ENCODE measurements around the gene ADARB2.

DNA sequence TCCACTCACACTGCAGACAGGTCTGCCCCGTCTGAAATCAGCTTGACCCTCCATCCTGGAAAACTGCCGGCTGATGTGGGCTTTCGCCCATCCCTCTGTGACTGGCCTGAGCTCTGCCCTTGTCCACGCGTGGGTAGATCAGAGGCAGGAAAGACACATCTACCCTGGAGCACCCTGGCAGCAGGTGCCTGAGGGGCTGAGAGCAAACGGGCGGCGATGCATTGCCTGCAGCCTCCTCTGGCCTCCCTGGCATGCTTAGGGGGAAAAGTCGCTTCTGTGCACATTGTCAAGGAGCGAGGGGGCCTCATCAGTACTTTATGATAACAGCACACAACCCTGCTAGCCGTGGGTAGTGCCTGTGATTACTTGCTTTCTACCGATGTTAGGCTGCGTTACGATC, 109.4 kb downstream of the ADARB2 start:
- TF ChIP-seq ELF1 (IDR thresholded peaks at IDR 0.05) = no peak
- TF ChIP-seq POLR2AphosphoS5 (IDR thresholded peaks at IDR 0.05; ENCODE audit: low read depth, low read length) = no peak
- TF ChIP-seq, protein P1, sequence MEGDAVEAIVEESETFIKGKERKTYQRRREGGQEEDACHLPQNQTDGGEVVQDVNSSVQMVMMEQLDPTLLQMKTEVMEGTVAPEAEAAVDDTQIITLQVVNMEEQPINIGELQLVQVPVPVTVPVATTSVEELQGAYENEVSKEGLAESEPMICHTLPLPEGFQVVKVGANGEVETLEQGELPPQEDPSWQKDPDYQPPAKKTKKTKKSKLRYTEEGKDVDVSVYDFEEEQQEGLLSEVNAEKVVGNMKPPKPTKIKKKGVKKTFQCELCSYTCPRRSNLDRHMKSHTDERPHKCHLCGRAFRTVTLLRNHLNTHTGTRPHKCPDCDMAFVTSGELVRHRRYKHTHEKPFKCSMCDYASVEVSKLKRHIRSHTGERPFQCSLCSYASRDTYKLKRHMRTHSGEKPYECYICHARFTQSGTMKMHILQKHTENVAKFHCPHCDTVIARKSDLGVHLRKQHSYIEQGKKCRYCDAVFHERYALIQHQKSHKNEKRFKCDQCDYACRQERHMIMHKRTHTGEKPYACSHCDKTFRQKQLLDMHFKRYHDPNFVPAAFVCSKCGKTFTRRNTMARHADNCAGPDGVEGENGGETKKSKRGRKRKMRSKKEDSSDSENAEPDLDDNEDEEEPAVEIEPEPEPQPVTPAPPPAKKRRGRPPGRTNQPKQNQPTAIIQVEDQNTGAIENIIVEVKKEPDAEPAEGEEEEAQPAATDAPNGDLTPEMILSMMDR (IDR thresholded peaks at IDR 0.05) = no peak
- TF ChIP-seq, protein P2, sequence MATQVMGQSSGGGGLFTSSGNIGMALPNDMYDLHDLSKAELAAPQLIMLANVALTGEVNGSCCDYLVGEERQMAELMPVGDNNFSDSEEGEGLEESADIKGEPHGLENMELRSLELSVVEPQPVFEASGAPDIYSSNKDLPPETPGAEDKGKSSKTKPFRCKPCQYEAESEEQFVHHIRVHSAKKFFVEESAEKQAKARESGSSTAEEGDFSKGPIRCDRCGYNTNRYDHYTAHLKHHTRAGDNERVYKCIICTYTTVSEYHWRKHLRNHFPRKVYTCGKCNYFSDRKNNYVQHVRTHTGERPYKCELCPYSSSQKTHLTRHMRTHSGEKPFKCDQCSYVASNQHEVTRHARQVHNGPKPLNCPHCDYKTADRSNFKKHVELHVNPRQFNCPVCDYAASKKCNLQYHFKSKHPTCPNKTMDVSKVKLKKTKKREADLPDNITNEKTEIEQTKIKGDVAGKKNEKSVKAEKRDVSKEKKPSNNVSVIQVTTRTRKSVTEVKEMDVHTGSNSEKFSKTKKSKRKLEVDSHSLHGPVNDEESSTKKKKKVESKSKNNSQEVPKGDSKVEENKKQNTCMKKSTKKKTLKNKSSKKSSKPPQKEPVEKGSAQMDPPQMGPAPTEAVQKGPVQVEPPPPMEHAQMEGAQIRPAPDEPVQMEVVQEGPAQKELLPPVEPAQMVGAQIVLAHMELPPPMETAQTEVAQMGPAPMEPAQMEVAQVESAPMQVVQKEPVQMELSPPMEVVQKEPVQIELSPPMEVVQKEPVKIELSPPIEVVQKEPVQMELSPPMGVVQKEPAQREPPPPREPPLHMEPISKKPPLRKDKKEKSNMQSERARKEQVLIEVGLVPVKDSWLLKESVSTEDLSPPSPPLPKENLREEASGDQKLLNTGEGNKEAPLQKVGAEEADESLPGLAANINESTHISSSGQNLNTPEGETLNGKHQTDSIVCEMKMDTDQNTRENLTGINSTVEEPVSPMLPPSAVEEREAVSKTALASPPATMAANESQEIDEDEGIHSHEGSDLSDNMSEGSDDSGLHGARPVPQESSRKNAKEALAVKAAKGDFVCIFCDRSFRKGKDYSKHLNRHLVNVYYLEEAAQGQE (IDR thresholded peaks at IDR 0.05; ENCODE audit: low read depth, low read length) = no peak
